PC-9 (cell line): ENCODE results near the gene SSBP2. TPM values are rescaled to one million over a fixed set of nuclear protein-coding genes. Genes with fewer than 3 reads are reported as not detected.

ENCODE experiments used
- Bru-seq: library from RNA; stranded (reverse); fragments of 400-500 nt; gene quantifications from one replicate; lab custom pipeline; 2021; lab: Mats Ljungman, UMichigan
- BruChase-seq, 2 experiments: library from RNA; stranded (reverse); fragments of 400-500 nt; gene quantifications; one replicate each; lab custom pipeline; 2021; lab: Mats Ljungman, UMichigan
- BruUV-seq: library from RNA; stranded (reverse); fragments of 400-500 nt; replicated peaks from 2 replicates; lab custom pipeline; 2021; lab: Mats Ljungman, UMichigan
- CTCF ChIA-PET: fragments of 300-600 bp; sonication (Branson Sonifier 250); formaldehyde crosslinking; loops from one replicate; lab custom pipeline; 2022; ENCODE audit warnings: antibody characterized with exemption; lab: Charles Lee
- POLR2A ChIA-PET: fragments of 300-600 bp; sonication (Branson Sonifier 250); formaldehyde crosslinking; loops from one replicate; lab custom pipeline; 2022; ENCODE audit warnings: antibody characterized with exemption; ENCODE audit not compliant: unreplicated experiment; lab: Charles Lee
- DNase-seq, 2 experiments: peaks; one replicate each; pipeline versions ENCODE4 v3.0.0 to v3.0.0-alpha.2; 2015 to 2022; ENCODE audit warnings: mixed read lengths in 1 of 2
- H2AFZ ChIP-seq: fragments of 200-600 bp; sonication (generic); 2 replicates; pipeline ENCODE4 v1.8.1; 2017; ENCODE audit warnings: antibody characterized with exemption
- H3F3A ChIP-seq: fragments of 200-600 bp; sonication (generic); 2 replicates; pipeline ENCODE4 v1.8.1; 2017; ENCODE audit warnings: antibody characterized with exemption, mild to moderate bottlenecking, low read depth; ENCODE audit not compliant: insufficient read depth
- H3K27ac ChIP-seq: fragments of 200-600 bp; sonication (generic); 2 replicates; pipeline ENCODE4 v1.6.1; 2016; ENCODE audit warnings: mixed run types
- H3K27me3 ChIP-seq: fragments of 200-600 bp; sonication (generic); 2 replicates; pipeline ENCODE4 v1.6.1; 2016; ENCODE audit warnings: low read depth, mixed run types; ENCODE audit not compliant: insufficient read depth
- H3K36me3 ChIP-seq: fragments of 200-600 bp; sonication (generic); 2 replicates; pipeline ENCODE4 v1.6.1; 2016; ENCODE audit warnings: low read depth, mixed run types
- H3K4me1 ChIP-seq: fragments of 200-600 bp; sonication (generic); replicated peaks from 2 replicates; pipeline ENCODE4 v1.6.1; 2016; ENCODE audit warnings: mixed run types; ENCODE audit not compliant: insufficient read depth
- H3K4me2 ChIP-seq: fragments of 200-600 bp; sonication (generic); 2 replicates; pipeline ENCODE4 v1.6.1; 2017; ENCODE audit warnings: mixed run types
- H3K4me3 ChIP-seq: fragments of 200-600 bp; sonication (generic); 2 replicates; pipeline ENCODE4 v1.6.1; 2016; ENCODE audit warnings: mixed run types
- H3K79me2 ChIP-seq: fragments of 200-600 bp; sonication (generic); 2 replicates; pipeline ENCODE4 v1.6.1; 2017; ENCODE audit warnings: low read depth, mixed run types
- H3K9me2 ChIP-seq: fragments of 200-600 bp; sonication (generic); 2 replicates; pipeline ENCODE4 v1.8.1; 2017; ENCODE audit warnings: mild to moderate bottlenecking; ENCODE audit not compliant: insufficient read depth
- H3K9me3 ChIP-seq: fragments of 200-600 bp; sonication (generic); 2 replicates; pipeline ENCODE4 v1.8.1; 2016; ENCODE audit warnings: low read depth; ENCODE audit not compliant: insufficient read depth
- H4K20me1 ChIP-seq: fragments of 200-600 bp; sonication (generic); 2 replicates; pipeline ENCODE4 v1.8.1; 2017; ENCODE audit not compliant: insufficient read depth
- EZH2 ChIP-seq: fragments of 200-600 bp; sonication (generic); IDR thresholded peaks from 2 replicates; pipeline ENCODE4 v1.8.0; 2017; ENCODE audit warnings: antibody characterized with exemption, low read depth
- intact Hi-C: fragments of 100-400 bp; cut with micrococcal nuclease; formaldehyde crosslinking; loops from one replicate; pipeline ENCODE4 v1.10.0; 2022; ENCODE audit not compliant: unreplicated experiment
- long read RNA-seq: library from polyadenylated mRNA; stranded (forward); transcript quantifications from one replicate; pipeline ENCODE4 v2.0.0, GENCODE V29; 2022
- total RNA-seq: library from RNA; stranded (reverse); gene quantifications from 2 replicates; pipeline ENCODE4 v1.2.3, GENCODE V29; 2021
- TF ChIP-seq, protein P1 (sequence below): fragments of 200-600 bp; sonication (generic); conservative IDR thresholded peaks from 2 replicates; pipeline ENCODE4 v1.6.1; 2017; ENCODE audit warnings: mixed run types, antibody characterized with exemption, mild to moderate bottlenecking, moderate library complexity

Gene SSBP2
- total RNA-seq (3.5 and 6.4 TPM in 2 replicates), Bru-seq, nascent RNA (percentile 46 among the genes with signal in this experiment), BruChase-seq, experiment 1, labeled RNA remaining after a 2-hour chase (percentile 51 among the genes with signal in this experiment), BruChase-seq, experiment 2, labeled RNA remaining after a 6-hour chase (percentile 32 among the genes with signal in this experiment)
- long read RNA-seq, full-length matches to known transcripts = 3 of 8 reads
- long read RNA-seq, partial matches to known transcripts = 2 of 8 reads
- long read RNA-seq, other reads (novel, unspliced or antisense) = 3 of 8 reads

DNA sequence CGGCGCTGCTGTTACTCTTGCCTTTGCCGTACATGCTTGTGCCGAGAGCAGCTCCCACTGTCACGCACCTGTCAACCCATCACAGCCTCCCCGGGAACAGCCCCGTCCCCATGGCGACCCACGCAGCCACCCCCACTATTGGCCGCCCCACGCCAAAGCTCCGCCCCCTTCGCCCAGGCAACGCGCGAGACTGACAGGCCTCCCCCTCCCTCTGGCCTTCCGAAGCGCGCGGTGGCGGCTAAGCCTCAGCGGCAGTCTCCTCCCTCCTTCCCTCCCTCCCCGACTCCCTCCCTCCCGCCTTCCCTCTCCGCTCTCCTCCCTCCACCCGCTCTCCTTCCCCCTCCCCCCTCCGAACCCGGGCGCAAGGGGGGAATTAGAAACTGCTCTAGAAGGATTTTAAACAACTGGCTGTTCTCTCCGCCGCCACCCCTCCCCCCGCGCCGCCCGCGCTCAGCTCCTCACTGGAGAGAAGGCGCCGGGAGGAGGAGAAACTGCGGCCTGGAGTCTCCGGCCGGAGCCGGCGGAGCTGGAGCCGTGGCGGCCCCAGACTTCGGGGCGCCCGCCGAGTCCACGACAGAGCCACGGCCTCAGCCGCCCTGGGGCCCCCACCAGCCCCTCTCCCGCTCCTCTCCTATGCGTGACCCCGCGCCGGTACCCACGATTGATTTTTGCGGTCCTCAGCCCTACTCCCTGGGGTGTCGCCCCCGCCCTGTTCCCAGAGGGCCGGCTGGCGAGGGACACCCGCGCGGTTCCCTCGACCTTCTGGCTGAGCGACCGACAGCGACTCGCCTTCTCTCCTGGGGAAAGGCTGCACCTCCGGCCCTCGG, at the start of gene SSBP2:
Gene SSBP2, minus strand, starts transcription at position 89 of the 827 bp plus-strand sequence. Its CDS starts 55 bp downstream, at position 34.
- Histone ChIP-seq H4K20me1 (no peaks in the 10 kb centered on the region), H2AFZ (peak within 1 kb of the TSS; percentile 91), H3K79me2 (no peaks in the 10 kb centered on the region), H3K4me1 (peaks cover 29% of the 10 kb centered on the region), H3K27me3 (no peaks in the 10 kb centered on the region), H3K9me3 (no peaks in the 10 kb centered on the region; the same call in 1 of the 2 replicates), H3K4me2 (peak within 1 kb of the TSS; percentile 84), H3K36me3 (no peaks in the 10 kb centered on the region), H3K27ac (peak within 1 kb of the TSS; percentile 86), H3K4me3 (peak within 1 kb of the TSS; percentile 79), H3K9me2 (no peaks in the 10 kb centered on the region), H3F3A (peaks cover 7% of the 10 kb centered on the region)
- no TSS peak for BruUV-seq
- TF ChIP-seq, protein P1, sequence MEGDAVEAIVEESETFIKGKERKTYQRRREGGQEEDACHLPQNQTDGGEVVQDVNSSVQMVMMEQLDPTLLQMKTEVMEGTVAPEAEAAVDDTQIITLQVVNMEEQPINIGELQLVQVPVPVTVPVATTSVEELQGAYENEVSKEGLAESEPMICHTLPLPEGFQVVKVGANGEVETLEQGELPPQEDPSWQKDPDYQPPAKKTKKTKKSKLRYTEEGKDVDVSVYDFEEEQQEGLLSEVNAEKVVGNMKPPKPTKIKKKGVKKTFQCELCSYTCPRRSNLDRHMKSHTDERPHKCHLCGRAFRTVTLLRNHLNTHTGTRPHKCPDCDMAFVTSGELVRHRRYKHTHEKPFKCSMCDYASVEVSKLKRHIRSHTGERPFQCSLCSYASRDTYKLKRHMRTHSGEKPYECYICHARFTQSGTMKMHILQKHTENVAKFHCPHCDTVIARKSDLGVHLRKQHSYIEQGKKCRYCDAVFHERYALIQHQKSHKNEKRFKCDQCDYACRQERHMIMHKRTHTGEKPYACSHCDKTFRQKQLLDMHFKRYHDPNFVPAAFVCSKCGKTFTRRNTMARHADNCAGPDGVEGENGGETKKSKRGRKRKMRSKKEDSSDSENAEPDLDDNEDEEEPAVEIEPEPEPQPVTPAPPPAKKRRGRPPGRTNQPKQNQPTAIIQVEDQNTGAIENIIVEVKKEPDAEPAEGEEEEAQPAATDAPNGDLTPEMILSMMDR = no peak
- no peak for TF ChIP-seq EZH2
- peak; percentile 87 to 99 for DNase-seq
- intact Hi-C loops = loop anchor here (1.0 to 10.0 kb wide), 10 partner anchors 36 to 1814 kb away; no protein-coding TSS in a partner anchor
- CTCF ChIA-PET = interaction anchor here (0.5 to 1.0 kb wide), 5 partner anchors 89 to 414 kb away, joined by 3 to 17 read pairs (median 5); no protein-coding TSS in a partner anchor
- POLR2A ChIA-PET = interaction anchor here (0.6 to 1.4 kb wide), 6 partner anchors 69 to 491 kb away, joined by 3 to 50 read pairs (median 4); no protein-coding TSS in a partner anchor

DNA sequence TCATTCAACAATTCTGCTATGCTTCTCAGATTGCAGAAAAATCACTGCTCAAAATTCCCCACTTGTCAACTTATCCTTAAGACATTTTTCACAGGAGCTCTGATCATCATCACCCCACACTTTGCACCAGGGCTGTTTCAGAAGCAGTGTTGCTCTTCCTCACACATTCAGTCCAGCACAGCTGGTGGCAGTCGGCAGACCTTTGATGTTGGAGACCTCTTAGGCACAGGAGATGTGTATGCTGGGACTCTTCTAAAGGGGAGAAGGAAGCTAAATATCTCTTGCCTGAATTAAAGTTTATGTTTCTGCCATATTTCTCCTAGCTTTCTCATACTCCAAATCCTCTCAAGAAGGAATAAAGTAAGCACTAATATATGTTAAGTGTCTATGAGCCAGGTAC, 44.8 kb upstream of the SSBP2 start:
- Histone ChIP-seq H4K20me1 (no peaks in the 10 kb centered on the region), H3K9me3 (no peaks in the 10 kb centered on the region), H3K9me2 (no peaks in the 10 kb centered on the region), H3K27me3 (no peaks in the 10 kb centered on the region), H3F3A (peaks cover 6% of the 10 kb centered on the region; the same call in 1 of the 2 replicates), H3K79me2 (no peaks in the 10 kb centered on the region), H2AFZ (no peak overlapping the region), H3K4me1 (peaks cover 14% of the 10 kb centered on the region), H3K4me3 (no peak overlapping the region), H3K4me2 (no peak overlapping the region), H3K27ac (no peak overlapping the region), H3K36me3 (no peaks in the 10 kb centered on the region)
- TF ChIP-seq, protein P1 = no peak
- TF ChIP-seq EZH2 = no peak
- CTCF ChIA-PET = no interaction called here
- DNase-seq = no peak
- POLR2A ChIA-PET = no interaction called here
- intact Hi-C loops = no loop called here
- no TSS peak for BruUV-seq

DNA sequence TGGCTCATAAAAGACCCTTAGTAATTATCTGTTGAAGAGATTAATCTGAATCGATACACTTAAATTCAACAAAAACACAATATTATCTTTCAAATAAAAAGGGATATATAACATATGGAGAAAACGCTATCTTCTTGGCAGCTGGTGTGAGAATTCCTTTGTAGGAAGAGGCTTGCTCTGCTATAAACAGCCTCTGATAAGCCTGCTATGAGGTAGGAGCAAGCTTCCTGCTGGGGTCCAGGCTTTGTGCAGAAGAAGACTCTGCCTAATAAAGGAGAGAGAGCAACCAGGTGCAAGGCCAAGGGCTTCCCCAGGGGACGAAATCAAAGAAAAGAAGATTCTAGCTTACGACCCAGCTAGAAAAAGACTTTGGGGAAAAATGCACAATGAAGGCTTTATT, 43.3 kb upstream of the SSBP2 start:
- H3K79me2 ChIP-seq = no peaks in the 10 kb centered on the region
- H3K4me1 ChIP-seq = peaks cover 2% of the 10 kb centered on the region
- ChIA-PET POLR2A (no interaction called here), CTCF (no interaction called here)
- H3K27ac ChIP-seq = no peak overlapping the region
- no TSS peak for BruUV-seq
- H3K9me2 ChIP-seq = no peaks in the 10 kb centered on the region
- no peaks in the 10 kb centered on the region for H3K9me3 ChIP-seq
- no peaks in the 10 kb centered on the region for H3F3A ChIP-seq
- DNase-seq = no peak
- no peaks in the 10 kb centered on the region for H4K20me1 ChIP-seq
- H3K27me3 ChIP-seq = no peaks in the 10 kb centered on the region
- no peak overlapping the region for H2AFZ ChIP-seq
- TF ChIP-seq, protein P1 = no peak
- no peak for TF ChIP-seq EZH2
- H3K36me3 ChIP-seq = no peaks in the 10 kb centered on the region
- intact Hi-C loops = no loop called here
- no peak overlapping the region for H3K4me2 ChIP-seq
- no peak overlapping the region for H3K4me3 ChIP-seq
